GM18507 (cell line): ENCODE results near the gene TMC3.
A peak's percentile ranks its signal among the peaks of the same experiment; 100 is the strongest.
"Not testable (repeated sequence)": the region's sequence is repeated elsewhere in the genome, so short reads cannot be mapped to it uniquely, and the experiment has no call there.

Experiments used
- DNase-seq: peaks from one replicate; pipeline ENCODE4 v3.0.0; 2011; ENCODE audit warnings: low read depth; ENCODE audit not compliant: insufficient read length; ENCODE audit errors: extremely low spot score
- FAIRE-seq: peaks from 2 replicates; lab custom pipeline; 2011; peaks lifted over from hg19 to GRCh38; lab: Jason Lieb, UNC

The TMC3 gene

DNA sequence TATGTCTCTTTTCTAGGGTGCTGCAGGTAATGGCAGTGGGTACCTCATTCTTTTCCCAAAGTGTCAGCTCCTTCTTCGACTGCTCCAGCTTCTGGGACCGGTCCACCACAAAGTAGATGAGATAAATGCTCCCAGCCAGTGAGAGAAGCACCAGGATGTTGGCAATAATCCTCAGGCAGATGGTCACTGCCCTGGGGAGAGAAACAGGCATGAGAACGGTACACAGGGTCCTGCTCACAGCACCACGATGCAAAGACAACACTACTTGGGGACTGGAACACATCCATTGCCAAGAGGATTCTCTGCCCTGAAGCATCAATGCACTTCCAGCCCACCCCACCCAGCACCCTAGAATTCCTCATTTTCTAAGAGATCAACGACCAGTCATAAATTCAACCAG lies 22.4 kb downstream of the TMC3 start:
- FAIRE-seq (no peak), DNase-seq (no peak)

DNA sequence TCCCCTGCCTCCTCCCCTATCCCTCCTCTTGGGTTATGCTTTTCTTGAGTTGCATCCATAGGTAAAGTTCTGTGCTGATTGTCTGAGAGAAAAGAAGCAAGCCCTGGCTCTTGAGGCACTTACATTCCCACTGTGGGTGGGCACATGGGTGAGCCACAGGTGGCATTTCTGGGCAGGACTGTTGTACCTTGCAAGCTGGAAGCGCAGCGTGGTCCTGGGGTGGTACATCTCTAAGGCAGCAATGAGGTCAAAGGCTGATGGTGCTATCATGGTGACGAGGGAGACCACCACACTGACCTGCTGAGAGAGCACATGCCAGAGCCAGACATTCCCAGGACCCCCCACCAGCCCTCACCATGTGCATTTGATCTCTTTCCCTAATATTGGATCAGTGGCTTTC lies 24.7 kb downstream of the TMC3 start:
- FAIRE-seq (no peak), DNase-seq (no peak)

DNA sequence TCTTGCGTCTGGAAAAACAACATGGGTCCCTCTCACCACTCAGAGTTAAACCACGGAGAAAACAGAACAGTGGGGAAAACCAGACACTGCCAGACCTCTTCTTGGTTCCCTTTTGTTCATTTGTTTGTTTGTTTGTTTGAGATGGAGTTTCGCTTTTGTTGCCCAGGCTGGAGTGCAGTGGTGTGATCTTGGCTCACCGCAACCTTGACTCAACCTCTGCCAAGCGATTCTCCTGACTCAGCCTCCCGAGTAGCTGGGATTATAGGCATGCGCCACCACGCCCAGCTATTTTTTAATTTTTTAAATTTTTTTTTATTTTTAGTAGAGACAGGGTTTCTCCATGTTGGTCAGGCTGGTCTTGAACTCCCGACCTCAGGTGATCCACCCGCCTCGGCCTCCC lies 25.3 kb downstream of the TMC3 start:
- FAIRE-seq = not testable (repeated sequence)

DNA sequence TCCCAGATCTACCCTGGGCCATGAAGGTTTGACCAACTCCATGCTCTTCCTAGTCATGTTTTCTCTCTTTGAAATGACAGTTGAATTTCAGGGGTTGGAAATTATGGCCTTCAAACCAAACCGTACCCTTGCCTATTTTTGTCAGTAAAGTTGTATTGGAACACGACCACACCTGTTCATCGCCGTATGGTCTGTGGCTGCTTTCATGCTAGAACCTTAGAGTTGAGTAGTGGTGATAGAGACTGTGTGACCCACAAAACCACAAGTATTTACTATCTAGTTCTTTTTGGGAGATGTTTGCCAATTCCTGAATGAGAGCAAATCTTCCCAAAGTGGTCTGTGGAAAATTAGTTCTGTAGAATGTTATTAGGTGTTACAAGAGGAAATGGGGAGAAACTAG lies 26.1 kb downstream of the TMC3 start:
- DNase-seq (no peak), FAIRE-seq (no peak)

More for the DNA sequence above, 25.3 kb downstream of the TMC3 start:
- DNase-seq = not testable (repeated sequence)

GRCh38 chr15:81346611-81347010 lies 27.4 kb downstream of the TMC3 start:
- no peak for DNase-seq
- no peak for FAIRE-seq

GRCh38 chr15:81343371-81343770 lies 30.6 kb downstream of the TMC3 start:
- DNase-seq = no peak
- no peak for FAIRE-seq

DNA sequence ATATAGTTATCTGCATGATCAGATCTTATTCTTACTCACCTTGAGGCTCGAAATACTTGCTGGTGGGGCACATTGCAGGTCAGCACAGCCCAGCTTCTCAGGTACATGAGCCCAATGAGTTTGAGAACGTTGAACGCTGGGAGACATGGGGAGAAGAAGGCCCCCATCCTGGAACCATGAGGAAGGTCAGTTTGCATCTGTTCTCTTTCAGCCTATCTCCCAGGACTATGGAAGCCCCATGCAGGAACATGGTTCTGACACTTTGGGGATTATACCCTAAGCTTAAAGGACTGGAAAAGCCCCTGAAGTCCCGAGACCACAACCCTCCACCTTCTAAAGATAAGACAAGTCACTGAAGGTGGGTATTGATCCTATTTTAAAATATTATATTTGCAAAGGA lies 32.7 kb downstream of the TMC3 start:
- no peak for FAIRE-seq
- DNase-seq = no peak

- no peak for FAIRE-seq
- no peak for DNase-seq
These were observed 34.2 kb downstream of the TMC3 start for GRCh38 chr15:81339851-81340250.

GRCh38 chr15:81339321-81339720 lies 34.7 kb downstream of the TMC3 start:
- FAIRE-seq (no peak), DNase-seq (no peak)

- FAIRE-seq (no peak), DNase-seq (no peak)
These were observed 35.6 kb downstream of the TMC3 start for GRCh38 chr15:81338170-81339007.

DNA sequence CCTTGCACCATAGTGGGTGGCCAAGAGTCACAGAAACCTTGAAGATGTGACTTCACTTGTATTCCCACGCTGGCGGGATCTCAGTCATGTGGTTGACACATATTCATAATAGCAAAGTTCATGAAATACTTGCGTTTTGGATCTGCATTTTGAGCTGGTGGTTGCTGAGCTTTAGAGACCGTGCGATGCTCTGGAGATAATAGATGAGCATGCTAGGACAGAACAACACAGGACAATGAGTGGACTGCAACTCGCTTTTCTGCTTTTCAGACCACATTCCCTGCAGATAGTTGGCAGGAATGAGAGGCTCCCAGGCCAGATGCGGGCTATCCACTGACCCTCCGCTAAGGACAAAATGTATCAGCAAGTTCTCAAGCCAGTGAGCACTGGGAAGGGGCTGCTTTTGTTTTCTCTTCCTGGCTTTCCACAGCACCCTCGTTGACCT lies 36.3 kb downstream of the TMC3 start:
- FAIRE-seq (no peak), DNase-seq (no peak)

DNA sequence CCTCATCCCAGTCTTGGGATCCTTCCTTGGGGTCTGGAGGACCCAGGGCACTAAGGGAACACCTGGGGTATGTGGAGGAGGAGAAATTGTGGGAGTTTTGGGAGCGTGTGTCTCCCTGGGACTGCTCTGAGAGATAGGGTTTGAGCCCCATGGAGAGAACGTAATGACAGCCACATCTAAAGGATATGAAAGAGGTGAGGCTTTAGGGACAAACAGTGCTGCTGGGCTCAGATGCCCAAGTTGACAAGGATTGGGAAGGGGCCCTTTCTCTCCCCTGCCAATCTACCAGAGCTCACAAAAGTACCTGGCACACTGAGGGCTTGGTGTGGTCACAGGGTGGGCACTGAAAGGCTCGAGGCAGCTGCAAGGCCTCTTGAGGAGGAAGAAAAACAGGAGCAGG lies 36.8 kb downstream of the TMC3 start:
- no peak for FAIRE-seq

DNA sequence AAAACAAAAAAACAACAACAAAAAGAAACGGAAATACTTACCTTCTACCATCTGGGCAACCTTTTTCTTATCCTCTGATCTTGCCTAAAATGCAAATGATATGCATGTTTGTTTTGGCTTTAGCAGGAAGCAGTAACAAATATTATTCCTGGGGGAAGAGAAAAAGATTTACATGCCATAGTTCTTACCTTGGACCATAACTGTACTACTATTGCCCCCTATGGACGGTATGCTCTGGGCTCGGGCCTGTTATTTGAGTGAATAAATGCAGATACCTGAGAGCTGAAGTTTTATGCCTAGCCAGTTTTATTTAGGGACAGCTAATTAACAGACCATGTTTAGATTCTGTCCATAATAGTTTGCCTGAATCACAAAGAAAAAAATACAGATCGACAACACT lies 37.4 kb downstream of the TMC3 start:
- DNase-seq (peak; percentile 22), FAIRE-seq (peak; percentile 72)

More for the DNA sequence above, 36.8 kb downstream of the TMC3 start:
- DNase-seq = no peak

DNA sequence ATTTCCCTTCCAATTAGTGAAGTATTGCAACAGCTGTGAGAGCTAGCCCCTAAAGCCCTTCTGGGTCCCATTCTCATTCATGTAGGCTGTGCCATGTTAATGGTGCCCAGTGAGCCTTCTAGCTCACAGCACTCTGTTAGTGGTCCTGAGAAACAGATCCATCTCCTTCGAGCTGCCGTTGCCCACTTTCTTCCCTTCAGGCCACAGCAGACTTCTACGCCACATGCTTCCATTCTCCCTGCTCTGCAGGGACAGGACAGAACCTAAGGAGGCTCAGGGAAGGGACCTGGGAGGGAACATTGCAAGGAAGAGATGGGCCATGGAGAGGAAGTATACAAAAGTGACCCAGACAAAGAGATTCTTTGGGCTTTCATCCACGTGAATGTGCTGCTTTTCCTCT lies 38.4 kb downstream of the TMC3 start:
- no peak for FAIRE-seq

DNA sequence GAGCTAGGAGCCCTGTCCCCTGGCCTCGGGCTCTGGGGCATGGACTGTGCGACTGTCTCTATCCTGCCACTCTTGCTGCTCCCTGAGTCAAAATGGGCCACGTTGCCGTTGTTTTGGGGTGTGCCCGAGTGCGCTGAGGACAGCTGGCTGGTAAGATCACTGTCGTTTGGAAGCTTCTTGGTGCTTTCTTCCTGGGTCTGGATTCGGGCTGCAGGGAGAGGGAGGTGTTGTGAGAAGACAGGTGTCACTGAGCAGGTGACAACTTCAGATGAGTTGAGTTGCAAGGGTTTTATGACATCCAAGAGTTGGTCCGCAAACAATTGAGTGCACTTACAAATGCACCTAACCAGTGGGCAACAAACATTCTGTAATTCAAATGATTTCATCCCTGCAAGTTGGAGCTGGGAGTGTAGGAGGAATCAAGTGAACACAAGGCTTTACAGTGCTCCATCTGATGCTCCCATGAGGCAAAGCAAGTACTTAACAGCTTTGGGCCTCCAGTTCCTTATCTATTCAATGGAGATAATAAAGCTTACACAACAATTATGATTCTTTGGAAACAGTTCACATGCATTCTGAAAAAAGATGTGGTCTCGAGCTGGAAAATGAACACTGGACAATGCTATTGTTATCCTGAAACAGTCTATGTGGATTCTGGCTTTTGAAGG lies 39.1 kb downstream of the TMC3 start:
- no peak for FAIRE-seq

More for the DNA sequence above, 38.4 kb downstream of the TMC3 start:
- no peak for DNase-seq

GRCh38 chr15:81333363-81333762 lies 40.6 kb downstream of the TMC3 start:
- FAIRE-seq = no peak
- no peak for DNase-seq

More for the DNA sequence above, 39.1 kb downstream of the TMC3 start:
- DNase-seq = no peak

DNA sequence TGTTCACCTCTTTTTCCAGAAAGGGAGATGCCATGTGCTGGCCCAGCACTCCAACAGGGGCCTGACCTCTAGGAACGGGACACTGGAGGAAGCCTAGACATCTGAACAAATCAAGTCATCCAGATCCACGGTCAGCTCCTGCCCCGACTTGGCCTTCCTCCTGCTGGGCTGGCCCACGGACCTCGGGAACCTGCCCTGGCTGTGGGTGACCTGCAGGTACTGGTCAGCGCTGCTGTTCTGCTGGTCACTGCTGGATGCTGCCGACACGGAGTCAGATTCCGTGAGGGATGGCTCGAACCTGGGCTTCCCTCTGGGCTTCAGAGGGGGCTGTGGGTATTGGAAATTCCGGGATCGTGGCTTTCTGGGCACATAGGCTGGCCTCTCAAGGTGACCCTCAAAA lies 41.7 kb downstream of the TMC3 start:
- FAIRE-seq (no peak), DNase-seq (no peak)

- FAIRE-seq = no peak
- DNase-seq = no peak
These were observed 42.4 kb downstream of the TMC3 start for GRCh38 chr15:81331600-81331999.

GRCh38 chr15:81331141-81331540 lies 42.9 kb downstream of the TMC3 start:
- FAIRE-seq = not testable (repeated sequence)

GRCh38 chr15:81330366-81331090 lies 43.5 kb downstream of the TMC3 start:
- DNase-seq (no peak), FAIRE-seq (no peak)

More at GRCh38 chr15:81331141-81331540, 42.9 kb downstream of the TMC3 start:
- not testable (repeated sequence) for DNase-seq
